ENCODE data around the gene LCN1.

DNA sequence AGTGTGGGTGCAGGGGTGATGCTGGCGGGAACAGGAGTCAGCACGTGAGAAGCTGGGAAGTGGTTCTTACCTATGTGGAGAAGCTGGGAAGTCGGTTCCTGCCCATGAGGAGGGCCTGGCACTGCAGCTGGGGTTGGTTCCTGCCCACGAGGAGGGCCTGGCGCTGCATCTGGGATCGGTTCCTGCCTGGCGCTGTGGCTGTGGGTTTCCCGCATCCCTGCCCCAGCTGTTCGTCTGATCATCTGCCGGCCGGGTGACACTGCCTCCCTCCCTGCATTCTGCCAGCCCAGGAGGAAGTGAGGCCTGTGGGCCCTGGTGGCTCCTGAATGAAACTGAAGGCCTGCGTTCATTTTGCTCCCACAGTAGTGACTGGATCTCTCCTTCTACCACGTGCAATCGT, 29.8 kb downstream of the LCN1 start:
- TF ChIP-seq POLR2A (IDR thresholded peaks at IDR 0.05): no peak
- TF ChIP-seq, protein P1, sequence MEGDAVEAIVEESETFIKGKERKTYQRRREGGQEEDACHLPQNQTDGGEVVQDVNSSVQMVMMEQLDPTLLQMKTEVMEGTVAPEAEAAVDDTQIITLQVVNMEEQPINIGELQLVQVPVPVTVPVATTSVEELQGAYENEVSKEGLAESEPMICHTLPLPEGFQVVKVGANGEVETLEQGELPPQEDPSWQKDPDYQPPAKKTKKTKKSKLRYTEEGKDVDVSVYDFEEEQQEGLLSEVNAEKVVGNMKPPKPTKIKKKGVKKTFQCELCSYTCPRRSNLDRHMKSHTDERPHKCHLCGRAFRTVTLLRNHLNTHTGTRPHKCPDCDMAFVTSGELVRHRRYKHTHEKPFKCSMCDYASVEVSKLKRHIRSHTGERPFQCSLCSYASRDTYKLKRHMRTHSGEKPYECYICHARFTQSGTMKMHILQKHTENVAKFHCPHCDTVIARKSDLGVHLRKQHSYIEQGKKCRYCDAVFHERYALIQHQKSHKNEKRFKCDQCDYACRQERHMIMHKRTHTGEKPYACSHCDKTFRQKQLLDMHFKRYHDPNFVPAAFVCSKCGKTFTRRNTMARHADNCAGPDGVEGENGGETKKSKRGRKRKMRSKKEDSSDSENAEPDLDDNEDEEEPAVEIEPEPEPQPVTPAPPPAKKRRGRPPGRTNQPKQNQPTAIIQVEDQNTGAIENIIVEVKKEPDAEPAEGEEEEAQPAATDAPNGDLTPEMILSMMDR (IDR thresholded peaks at IDR 0.05): no peak
- no peak for TF ChIP-seq POLR2AphosphoS5 (IDR thresholded peaks at IDR 0.05)
